DND-41 (cell line): ENCODE data around the gene BPIFB6.

Experiments used
- EZH2 ChIP-seq: IDR thresholded peaks from 3 replicates; pipeline ENCODE4 v1.6.1; 2012; ENCODE audit warnings: borderline replicate concordance, low read depth, mild to moderate bottlenecking, moderate library complexity, low read length, inconsistent platforms; ENCODE audit not compliant: severe bottlenecking
- TF ChIP-seq, protein P1 (sequence below): IDR thresholded peaks from 2 replicates; pipeline ENCODE4 v1.5.1; 2012; ENCODE audit warnings: borderline replicate concordance, low read length, moderate library complexity, mild to moderate bottlenecking; ENCODE audit not compliant: poor library complexity, severe bottlenecking; ENCODE audit errors: extremely low read depth

GRCh38 chr20:32987044-32987825, 44.2 kb upstream of the BPIFB6 start:
- TF ChIP-seq, protein P1, sequence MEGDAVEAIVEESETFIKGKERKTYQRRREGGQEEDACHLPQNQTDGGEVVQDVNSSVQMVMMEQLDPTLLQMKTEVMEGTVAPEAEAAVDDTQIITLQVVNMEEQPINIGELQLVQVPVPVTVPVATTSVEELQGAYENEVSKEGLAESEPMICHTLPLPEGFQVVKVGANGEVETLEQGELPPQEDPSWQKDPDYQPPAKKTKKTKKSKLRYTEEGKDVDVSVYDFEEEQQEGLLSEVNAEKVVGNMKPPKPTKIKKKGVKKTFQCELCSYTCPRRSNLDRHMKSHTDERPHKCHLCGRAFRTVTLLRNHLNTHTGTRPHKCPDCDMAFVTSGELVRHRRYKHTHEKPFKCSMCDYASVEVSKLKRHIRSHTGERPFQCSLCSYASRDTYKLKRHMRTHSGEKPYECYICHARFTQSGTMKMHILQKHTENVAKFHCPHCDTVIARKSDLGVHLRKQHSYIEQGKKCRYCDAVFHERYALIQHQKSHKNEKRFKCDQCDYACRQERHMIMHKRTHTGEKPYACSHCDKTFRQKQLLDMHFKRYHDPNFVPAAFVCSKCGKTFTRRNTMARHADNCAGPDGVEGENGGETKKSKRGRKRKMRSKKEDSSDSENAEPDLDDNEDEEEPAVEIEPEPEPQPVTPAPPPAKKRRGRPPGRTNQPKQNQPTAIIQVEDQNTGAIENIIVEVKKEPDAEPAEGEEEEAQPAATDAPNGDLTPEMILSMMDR = no peak
- TF ChIP-seq EZH2 = no peak
